Glutamatergic neuron (in vitro differentiated cells): ENCODE measurements around the gene B3GNT2. TPM values are rescaled to one million over a fixed set of nuclear protein-coding genes. Genes with fewer than 3 reads are reported as not detected.

Experiments
- DNase-seq: peaks from one replicate; pipeline ENCODE4 v3.0.0; 2022
- H3K27ac Mint-ChIP-seq: one replicate; pipeline ENCODE4 v1.8.0; 2020; ENCODE audit warnings: mild to moderate bottlenecking, mixed read lengths, inconsistent platforms; ENCODE audit not compliant: unreplicated experiment
- H3K27me3 Mint-ChIP-seq: one replicate; pipeline ENCODE4 v1.8.0; 2020; ENCODE audit warnings: mild to moderate bottlenecking, moderate library complexity, mixed read lengths, inconsistent platforms; ENCODE audit not compliant: unreplicated experiment
- H3K36me3 Mint-ChIP-seq: one replicate; pipeline ENCODE4 v1.8.0; 2020; ENCODE audit warnings: mild to moderate bottlenecking, mixed read lengths, inconsistent platforms; ENCODE audit not compliant: unreplicated experiment
- H3K4me1 Mint-ChIP-seq: one replicate; pipeline ENCODE4 v1.8.0; 2020; ENCODE audit warnings: mild to moderate bottlenecking, low read depth, mixed read lengths, inconsistent platforms; ENCODE audit not compliant: unreplicated experiment
- H3K4me3 Mint-ChIP-seq: one replicate; pipeline ENCODE4 v1.8.0; 2020; ENCODE audit warnings: mild to moderate bottlenecking, mixed read lengths, inconsistent platforms; ENCODE audit not compliant: unreplicated experiment
- H3K9me3 Mint-ChIP-seq: one replicate; pipeline ENCODE4 v1.8.0; 2020; ENCODE audit warnings: mild to moderate bottlenecking, moderate library complexity, mixed read lengths, inconsistent platforms; ENCODE audit not compliant: unreplicated experiment
- CTCF ChIP-seq: fragments of 200-600 bp; sonication (generic); IDR thresholded peaks from one replicate; pipeline ENCODE4 v1.5.0; 2021; ENCODE audit not compliant: partially characterized antibody, unreplicated experiment
- total RNA-seq: library from RNA; stranded (reverse); fragmentation: NEBNext Ultra II Directional; extraction: Animal tissue kit (Norgen Biotek cat#: 25700); gene quantifications from one replicate; pipeline ENCODE4 v1.2.1, GENCODE V29; 2021; ENCODE audit not compliant: unreplicated experiment

The B3GNT2 gene
- total RNA-seq, 1 donor from 2014 or later: 5.7 TPM

- DNase-seq: no peak
- Mint-ChIP-seq H3K36me3 (no peaks in the 10 kb centered on the region), H3K4me1 (peaks cover 4% of the 10 kb centered on the region), H3K27me3 (no peaks in the 10 kb centered on the region), H3K9me3 (peaks cover 1% of the 10 kb centered on the region), H3K27ac (no peak overlapping the region), H3K4me3 (no peak overlapping the region)
- no peak for TF ChIP-seq CTCF
Measured at GRCh38 chr2:62202729-62203128, 6.8 kb downstream of the B3GNT2 start.

- H3K27ac Mint-ChIP-seq: no peak overlapping the region
- no peaks in the 10 kb centered on the region for H3K36me3 Mint-ChIP-seq
- TF ChIP-seq CTCF: no peak
- no peaks in the 10 kb centered on the region for H3K9me3 Mint-ChIP-seq
- no peak for DNase-seq
- peak overlapping the region; percentile 9 for H3K4me3 Mint-ChIP-seq
- H3K27me3 Mint-ChIP-seq: no peaks in the 10 kb centered on the region
- H3K4me1 Mint-ChIP-seq: peaks cover 4% of the 10 kb centered on the region
Measured at GRCh38 chr2:62203459-62203858, 7.5 kb downstream of the B3GNT2 start.

- no peaks in the 10 kb centered on the region for H3K27me3 Mint-ChIP-seq
- no peak for TF ChIP-seq CTCF
- no peaks in the 10 kb centered on the region for H3K36me3 Mint-ChIP-seq
- H3K27ac Mint-ChIP-seq: no peak overlapping the region
- H3K4me3 Mint-ChIP-seq: no peak overlapping the region
- DNase-seq: no peak
- H3K9me3 Mint-ChIP-seq: no peaks in the 10 kb centered on the region
- peaks cover 7% of the 10 kb centered on the region for H3K4me1 Mint-ChIP-seq
Measured at GRCh38 chr2:62204998-62205496, 9.1 kb downstream of the B3GNT2 start.

- Mint-ChIP-seq H3K27me3 (no peaks in the 10 kb centered on the region), H3K9me3 (no peaks in the 10 kb centered on the region), H3K4me1 (peaks cover 5% of the 10 kb centered on the region), H3K36me3 (no peaks in the 10 kb centered on the region), H3K27ac (no peak overlapping the region), H3K4me3 (no peak overlapping the region)
- DNase-seq: no peak
- no peak for TF ChIP-seq CTCF
Measured at GRCh38 chr2:62205554-62205953, 9.6 kb downstream of the B3GNT2 start.

- Mint-ChIP-seq H3K27me3 (peaks cover 2% of the 10 kb centered on the region), H3K27ac (no peak overlapping the region), H3K36me3 (no peaks in the 10 kb centered on the region), H3K4me1 (peaks cover 5% of the 10 kb centered on the region), H3K4me3 (no peak overlapping the region), H3K9me3 (no peaks in the 10 kb centered on the region)
- DNase-seq: no peak
- TF ChIP-seq CTCF: no peak
Measured at GRCh38 chr2:62206024-62206423, 10.1 kb downstream of the B3GNT2 start.
